Loucy (cell line): ENCODE data around the gene BCKDHB.

Experiments
- H2AFZ ChIP-seq: fragments of 200-600 bp; sonication (generic); 2 replicates; pipeline ENCODE4 v1.6.0; 2016; ENCODE audit warnings: antibody characterized with exemption, mild to moderate bottlenecking, low read length, moderate library complexity
- H3F3A ChIP-seq: fragments of 200-600 bp; 2 replicates; pipeline ENCODE4 v1.6.0; 2016; ENCODE audit warnings: antibody characterized with exemption, low read depth, mild to moderate bottlenecking
- H3K27me3 ChIP-seq: fragments of 200-600 bp; sonication (generic); 2 replicates; pipeline ENCODE4 v1.6.1; 2014; ENCODE audit warnings: low read length, mild to moderate bottlenecking; ENCODE audit not compliant: insufficient read depth, poor library complexity, severe bottlenecking
- H3K36me3 ChIP-seq: fragments of 200-600 bp; sonication (generic); 2 replicates; pipeline ENCODE4 v1.6.1; 2016; ENCODE audit warnings: low read length; ENCODE audit not compliant: insufficient read depth
- H3K4me1 ChIP-seq: fragments of 200-600 bp; sonication (generic); 2 replicates; pipeline ENCODE4 v1.5.1; 2014; ENCODE audit warnings: low read length, mild to moderate bottlenecking; ENCODE audit not compliant: insufficient read depth, poor library complexity, severe bottlenecking
- H3K4me2 ChIP-seq: fragments of 200-600 bp; sonication (generic); 2 replicates; pipeline ENCODE4 v1.6.0; 2014; ENCODE audit warnings: antibody characterized with exemption, low read length, low read depth, mild to moderate bottlenecking; ENCODE audit not compliant: poor library complexity, severe bottlenecking
- H3K4me3 ChIP-seq: fragments of 200-600 bp; sonication (generic); 2 replicates; pipeline ENCODE4 v1.5.1; 2014; ENCODE audit warnings: low read length, mild to moderate bottlenecking, mixed read lengths; ENCODE audit not compliant: poor library complexity, severe bottlenecking
- H3K79me2 ChIP-seq: fragments of 200-600 bp; sonication (generic); 2 replicates; pipeline ENCODE4 v1.6.1; 2014; ENCODE audit warnings: low read length; ENCODE audit not compliant: insufficient read depth
- H3K9ac ChIP-seq: fragments of 200-600 bp; sonication (generic); 2 replicates; pipeline ENCODE4 v1.6.0; 2014; ENCODE audit warnings: mild to moderate bottlenecking, low read depth, low read length, moderate library complexity; ENCODE audit not compliant: poor library complexity, severe bottlenecking
- H3K9me2 ChIP-seq: fragments of 200-600 bp; sonication (generic); replicated peaks from 2 replicates; pipeline ENCODE4 v1.6.1; 2016; ENCODE audit warnings: low read depth, low read length, mixed read lengths
- H3K9me3 ChIP-seq: fragments of 200-600 bp; sonication (generic); 2 replicates; pipeline ENCODE4 v1.6.1; 2014; ENCODE audit warnings: mild to moderate bottlenecking, antibody characterized with exemption, low read length, low read depth; ENCODE audit not compliant: insufficient read depth
- H4K20me1 ChIP-seq: fragments of 200-600 bp; sonication (generic); 2 replicates; pipeline ENCODE4 v1.6.0; 2014; ENCODE audit warnings: antibody characterized with exemption, low read length, mild to moderate bottlenecking; ENCODE audit not compliant: insufficient read depth, poor library complexity, severe bottlenecking
- CTCF ChIP-seq: fragments of 200-600 bp; sonication (generic); conservative IDR thresholded peaks from 2 replicates; pipeline ENCODE4 v1.5.1; 2014; ENCODE audit warnings: mild to moderate bottlenecking, antibody characterized with exemption, low read length
- EZH2phosphoT487 ChIP-seq: fragments of 200-600 bp; IDR thresholded peaks from 2 replicates; pipeline ENCODE4 v1.6.1; 2018; ENCODE audit warnings: antibody characterized with exemption, mild to moderate bottlenecking, moderate library complexity, borderline replicate concordance

Gene BCKDHB

DNA sequence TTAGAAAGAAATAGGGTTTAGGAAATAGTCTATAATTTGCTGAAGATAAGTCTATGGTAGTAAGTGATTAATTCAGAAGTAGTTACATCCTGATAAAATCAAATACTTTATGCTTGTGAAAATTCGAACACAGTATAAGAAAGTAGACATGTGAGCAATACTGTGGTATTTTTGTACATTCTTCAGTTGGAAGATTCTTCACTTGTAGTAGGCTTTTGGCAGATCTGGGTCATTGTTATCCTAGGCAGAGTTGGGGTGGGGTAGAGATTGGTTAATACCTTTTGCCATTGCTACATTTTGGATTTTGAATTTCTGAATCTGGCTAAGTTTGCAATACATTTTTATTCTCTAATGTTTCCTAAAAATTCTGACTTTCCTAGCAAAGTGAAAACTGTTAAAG is 197.5 kb downstream of the BCKDHB start:
- Histone ChIP-seq H3K4me2 (no peak overlapping the region), H3K79me2 (no peaks in the 10 kb centered on the region), H4K20me1 (no peaks in the 10 kb centered on the region), H3F3A (no peaks in the 10 kb centered on the region), H3K9me2 (no peaks in the 10 kb centered on the region), H3K27me3 (no peaks in the 10 kb centered on the region), H3K4me3 (no peak overlapping the region), H3K9ac (no peak overlapping the region), H2AFZ (no peak overlapping the region), H3K4me1 (no peaks in the 10 kb centered on the region), H3K36me3 (no peaks in the 10 kb centered on the region), H3K9me3 (no peaks in the 10 kb centered on the region)
- no peak for TF ChIP-seq CTCF

- TF ChIP-seq CTCF (no peak), EZH2phosphoT487 (no peak)
- H3K4me2 ChIP-seq = no peak overlapping the region
- H3K9me2 ChIP-seq = no peaks in the 10 kb centered on the region
- no peaks in the 10 kb centered on the region for H3K79me2 ChIP-seq
- H2AFZ ChIP-seq = no peak overlapping the region
- no peak overlapping the region for H3K4me3 ChIP-seq
- H3F3A ChIP-seq = no peaks in the 10 kb centered on the region
- no peaks in the 10 kb centered on the region for H3K36me3 ChIP-seq
- no peak overlapping the region for H3K9ac ChIP-seq
- H4K20me1 ChIP-seq = no peaks in the 10 kb centered on the region
- H3K4me1 ChIP-seq = no peaks in the 10 kb centered on the region
- no peaks in the 10 kb centered on the region for H3K27me3 ChIP-seq
- no peaks in the 10 kb centered on the region for H3K9me3 ChIP-seq
Observed at GRCh38 chr6:80314531-80314930, 208.1 kb downstream of the BCKDHB start.

GRCh38 chr6:80316686-80317231 is 210.3 kb downstream of the BCKDHB start:
- H3K79me2 ChIP-seq = no peaks in the 10 kb centered on the region
- TF ChIP-seq EZH2phosphoT487 (no peak), CTCF (no peak)
- no peaks in the 10 kb centered on the region for H3K9me3 ChIP-seq
- H3K9me2 ChIP-seq = no peaks in the 10 kb centered on the region
- no peaks in the 10 kb centered on the region for H3K36me3 ChIP-seq
- H3K4me3 ChIP-seq = no peak overlapping the region
- no peak overlapping the region for H3K4me2 ChIP-seq
- no peak overlapping the region for H3K9ac ChIP-seq
- no peaks in the 10 kb centered on the region for H3F3A ChIP-seq
- H3K4me1 ChIP-seq = no peaks in the 10 kb centered on the region
- H3K27me3 ChIP-seq = no peaks in the 10 kb centered on the region
- no peak overlapping the region for H2AFZ ChIP-seq
- no peaks in the 10 kb centered on the region for H4K20me1 ChIP-seq
